Neural cell (in vitro differentiated cells): ENCODE results near the gene DOK7. TPM values are rescaled to one million over a fixed set of nuclear protein-coding genes. Genes with fewer than 3 reads are reported as not detected.

Source experiments
- H2AFZ ChIP-seq: fragments of 200-600, 300-800 bp; sonication (generic), shearing (Covaris generic); 2 replicates; pipeline ENCODE4 v1.6.0; 2014; ENCODE audit warnings: low read depth, mild to moderate bottlenecking, antibody characterized with exemption, low read length, moderate library complexity
- H3F3A ChIP-seq: fragments of 200-600 bp; shearing (Covaris generic); 2 replicates; pipeline ENCODE4 v1.6.1; 2016; ENCODE audit warnings: mild to moderate bottlenecking, moderate library complexity, mixed read lengths, antibody characterized with exemption, low read length; ENCODE audit not compliant: insufficient read depth, poor library complexity, severe bottlenecking
- H3K27ac ChIP-seq: fragments of 200-600, 300-800 bp; sonication (generic), shearing (Covaris generic); 2 replicates; pipeline ENCODE4 v1.5.1; 2014; ENCODE audit warnings: mild to moderate bottlenecking, low read length, moderate library complexity
- H3K27me3 ChIP-seq: fragments of 300-800, 200-600 bp; sonication (generic), shearing (Covaris generic); 2 replicates; pipeline ENCODE4 v1.6.0; 2014; ENCODE audit warnings: mild to moderate bottlenecking, low read depth, low read length, moderate library complexity; ENCODE audit not compliant: insufficient read depth
- H3K36me3 ChIP-seq: fragments of 300-800, 200-600 bp; sonication (generic), shearing (Covaris generic); 2 replicates; pipeline ENCODE4 v1.5.1; 2014; ENCODE audit warnings: mild to moderate bottlenecking, antibody characterized with exemption, low read length, moderate library complexity; ENCODE audit not compliant: insufficient read depth
- H3K4me2 ChIP-seq: fragments of 300-800, 200-600 bp; sonication (generic), shearing (Covaris generic); 2 replicates; pipeline ENCODE4 v1.6.0; 2014; ENCODE audit warnings: mild to moderate bottlenecking, low read length
- H3K4me3 ChIP-seq: fragments of 300-800, 200-600 bp; sonication (generic), shearing (Covaris generic); 2 replicates; pipeline ENCODE4 v1.5.1; 2014; ENCODE audit warnings: mild to moderate bottlenecking, low read length, moderate library complexity
- H3K79me2 ChIP-seq: fragments of 200-600 bp; shearing (Covaris generic); replicated peaks from 2 replicates; pipeline ENCODE4 v1.6.0; 2014; ENCODE audit warnings: mild to moderate bottlenecking, low read length, moderate library complexity; ENCODE audit not compliant: insufficient read depth
- H3K9ac ChIP-seq: fragments of 300-800, 200-600 bp; sonication (generic), shearing (Covaris generic); 2 replicates; pipeline ENCODE4 v1.6.1; 2016; ENCODE audit warnings: mild to moderate bottlenecking, low read length, mixed read lengths
- H3K9me2 ChIP-seq: fragments of 200-600 bp; shearing (Covaris generic); 2 replicates; pipeline ENCODE4 v1.6.1; 2016; ENCODE audit warnings: mild to moderate bottlenecking, low read length, mixed read lengths; ENCODE audit not compliant: insufficient read depth
- H3K9me3 ChIP-seq: fragments of 200-600, 300-800 bp; sonication (generic), shearing (Covaris generic); 2 replicates; pipeline ENCODE4 v1.6.1; 2016; ENCODE audit warnings: mild to moderate bottlenecking, mixed run types, low read length, moderate library complexity, mixed read lengths
- H4K20me1 ChIP-seq: fragments of 200-600 bp; shearing (Covaris generic); 2 replicates; pipeline ENCODE4 v1.6.1; 2016; ENCODE audit warnings: mild to moderate bottlenecking, mixed run types; ENCODE audit not compliant: insufficient read depth
- EP300 ChIP-seq: fragments of 450-650 bp; conservative IDR thresholded peaks from 2 replicates; pipeline ENCODE4 v1.6.1; 2014; ENCODE audit warnings: antibody characterized with exemption, mild to moderate bottlenecking, moderate library complexity; ENCODE audit not compliant: poor library complexity, severe bottlenecking
- EZH2 ChIP-seq: fragments of 200-600, 300-800 bp; shearing (Covaris generic), sonication (generic); IDR thresholded peaks from 2 replicates; pipeline ENCODE4 v1.6.1; 2014; ENCODE audit warnings: antibody characterized with exemption, low read length, borderline replicate concordance, mild to moderate bottlenecking; ENCODE audit not compliant: insufficient read depth, poor library complexity, severe bottlenecking
- MXI1 ChIP-seq: fragments of 450-650 bp; conservative IDR thresholded peaks from 2 replicates; pipeline ENCODE4 v1.6.1; 2014; ENCODE audit warnings: antibody characterized with exemption, mild to moderate bottlenecking; ENCODE audit not compliant: poor library complexity, severe bottlenecking
- POLR2AphosphoS5 ChIP-seq: IDR thresholded peaks from 2 replicates; pipeline ENCODE4 v1.6.1; 2012
- RAD21 ChIP-seq: fragments of 450-650 bp; conservative IDR thresholded peaks from 2 replicates; pipeline ENCODE4 v1.6.1; 2014; ENCODE audit warnings: antibody characterized with exemption, mild to moderate bottlenecking, moderate library complexity
- SMC3 ChIP-seq: fragments of 450-650 bp; conservative IDR thresholded peaks from 2 replicates; pipeline ENCODE4 v1.6.1; 2014; ENCODE audit warnings: antibody characterized with exemption, mild to moderate bottlenecking, moderate library complexity; ENCODE audit not compliant: poor library complexity
- TAF1 ChIP-seq: IDR thresholded peaks from 2 replicates; pipeline ENCODE4 v1.6.1; 2012; ENCODE audit warnings: low read depth
- polyA plus RNA-seq: library from polyadenylated mRNA; depleted of rRNA; stranded (reverse); fragments of >200 nt; gene quantifications from 2 replicates; pipeline ENCODE4 v1.2.3, GENCODE V29; 2014
- TF ChIP-seq, protein P1 (sequence below): fragments of 450-650 bp; IDR thresholded peaks from 2 replicates; pipeline ENCODE4 v1.5.1; 2014; ENCODE audit warnings: antibody characterized with exemption, mild to moderate bottlenecking, moderate library complexity; ENCODE audit not compliant: poor library complexity, severe bottlenecking
- TF ChIP-seq, protein P2 (sequence below): IDR thresholded peaks from 2 replicates; pipeline ENCODE4 v1.6.1; 2012; ENCODE audit warnings: borderline replicate concordance

Gene DOK7
- polyA plus RNA-seq, 1 donor from 2014 or later: 0.66 TPM

DNA sequence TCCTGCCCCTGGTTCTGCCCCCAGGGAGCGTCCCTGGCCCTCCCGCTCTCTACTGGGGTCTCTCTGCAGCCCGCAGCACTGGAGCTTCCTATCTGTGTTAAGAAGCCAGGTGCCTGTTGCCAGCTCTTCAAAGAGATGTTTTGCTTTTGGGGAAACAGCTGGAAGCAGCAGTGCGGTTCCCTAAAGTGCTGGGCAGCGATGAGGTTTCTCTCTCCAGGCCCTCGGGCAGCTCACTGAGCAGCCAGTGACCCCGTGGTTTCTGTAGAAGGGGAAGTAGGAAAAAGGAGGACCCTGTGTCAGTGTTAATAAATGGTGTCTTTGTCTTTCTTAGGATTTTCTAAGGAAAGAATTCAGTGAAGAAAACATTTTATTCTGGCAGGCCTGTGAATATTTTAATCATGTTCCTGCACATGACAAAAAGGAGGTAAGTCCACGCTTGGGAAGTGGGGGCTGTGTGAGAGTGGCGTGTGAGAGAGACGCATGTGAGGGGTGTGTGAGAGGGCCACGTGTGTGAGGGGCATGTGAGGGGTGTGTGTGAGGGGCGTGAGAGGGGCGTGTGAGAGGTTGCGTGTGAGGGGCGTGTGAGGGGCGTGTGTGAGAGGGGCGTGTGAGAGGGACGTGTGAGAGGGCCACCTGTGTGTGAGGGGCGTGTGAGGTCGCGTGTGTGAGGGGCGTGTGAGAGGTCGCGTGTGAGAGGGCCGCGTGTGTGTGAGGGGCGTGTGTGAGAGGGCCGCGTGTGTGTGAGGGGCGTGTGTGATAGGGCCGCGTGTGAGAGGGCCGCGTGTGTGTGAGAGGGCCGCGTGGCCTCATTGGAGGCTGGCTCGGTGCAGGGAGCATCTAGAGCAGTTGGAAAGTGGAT is 48.5 kb upstream of the DOK7 start:
- H3K27me3 ChIP-seq: no peaks in the 10 kb centered on the region
- no peaks in the 10 kb centered on the region for H3K9me3 ChIP-seq
- TF ChIP-seq, protein P1, sequence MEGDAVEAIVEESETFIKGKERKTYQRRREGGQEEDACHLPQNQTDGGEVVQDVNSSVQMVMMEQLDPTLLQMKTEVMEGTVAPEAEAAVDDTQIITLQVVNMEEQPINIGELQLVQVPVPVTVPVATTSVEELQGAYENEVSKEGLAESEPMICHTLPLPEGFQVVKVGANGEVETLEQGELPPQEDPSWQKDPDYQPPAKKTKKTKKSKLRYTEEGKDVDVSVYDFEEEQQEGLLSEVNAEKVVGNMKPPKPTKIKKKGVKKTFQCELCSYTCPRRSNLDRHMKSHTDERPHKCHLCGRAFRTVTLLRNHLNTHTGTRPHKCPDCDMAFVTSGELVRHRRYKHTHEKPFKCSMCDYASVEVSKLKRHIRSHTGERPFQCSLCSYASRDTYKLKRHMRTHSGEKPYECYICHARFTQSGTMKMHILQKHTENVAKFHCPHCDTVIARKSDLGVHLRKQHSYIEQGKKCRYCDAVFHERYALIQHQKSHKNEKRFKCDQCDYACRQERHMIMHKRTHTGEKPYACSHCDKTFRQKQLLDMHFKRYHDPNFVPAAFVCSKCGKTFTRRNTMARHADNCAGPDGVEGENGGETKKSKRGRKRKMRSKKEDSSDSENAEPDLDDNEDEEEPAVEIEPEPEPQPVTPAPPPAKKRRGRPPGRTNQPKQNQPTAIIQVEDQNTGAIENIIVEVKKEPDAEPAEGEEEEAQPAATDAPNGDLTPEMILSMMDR: no peak
- no peak for TF ChIP-seq EP300
- TF ChIP-seq RAD21: no peak
- TF ChIP-seq, protein P2, sequence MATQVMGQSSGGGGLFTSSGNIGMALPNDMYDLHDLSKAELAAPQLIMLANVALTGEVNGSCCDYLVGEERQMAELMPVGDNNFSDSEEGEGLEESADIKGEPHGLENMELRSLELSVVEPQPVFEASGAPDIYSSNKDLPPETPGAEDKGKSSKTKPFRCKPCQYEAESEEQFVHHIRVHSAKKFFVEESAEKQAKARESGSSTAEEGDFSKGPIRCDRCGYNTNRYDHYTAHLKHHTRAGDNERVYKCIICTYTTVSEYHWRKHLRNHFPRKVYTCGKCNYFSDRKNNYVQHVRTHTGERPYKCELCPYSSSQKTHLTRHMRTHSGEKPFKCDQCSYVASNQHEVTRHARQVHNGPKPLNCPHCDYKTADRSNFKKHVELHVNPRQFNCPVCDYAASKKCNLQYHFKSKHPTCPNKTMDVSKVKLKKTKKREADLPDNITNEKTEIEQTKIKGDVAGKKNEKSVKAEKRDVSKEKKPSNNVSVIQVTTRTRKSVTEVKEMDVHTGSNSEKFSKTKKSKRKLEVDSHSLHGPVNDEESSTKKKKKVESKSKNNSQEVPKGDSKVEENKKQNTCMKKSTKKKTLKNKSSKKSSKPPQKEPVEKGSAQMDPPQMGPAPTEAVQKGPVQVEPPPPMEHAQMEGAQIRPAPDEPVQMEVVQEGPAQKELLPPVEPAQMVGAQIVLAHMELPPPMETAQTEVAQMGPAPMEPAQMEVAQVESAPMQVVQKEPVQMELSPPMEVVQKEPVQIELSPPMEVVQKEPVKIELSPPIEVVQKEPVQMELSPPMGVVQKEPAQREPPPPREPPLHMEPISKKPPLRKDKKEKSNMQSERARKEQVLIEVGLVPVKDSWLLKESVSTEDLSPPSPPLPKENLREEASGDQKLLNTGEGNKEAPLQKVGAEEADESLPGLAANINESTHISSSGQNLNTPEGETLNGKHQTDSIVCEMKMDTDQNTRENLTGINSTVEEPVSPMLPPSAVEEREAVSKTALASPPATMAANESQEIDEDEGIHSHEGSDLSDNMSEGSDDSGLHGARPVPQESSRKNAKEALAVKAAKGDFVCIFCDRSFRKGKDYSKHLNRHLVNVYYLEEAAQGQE: no peak
- TF ChIP-seq POLR2AphosphoS5: no peak
- no peak for TF ChIP-seq TAF1
- no peak for TF ChIP-seq EZH2
- TF ChIP-seq SMC3: no peak
- TF ChIP-seq MXI1: no peak
- H3K27ac ChIP-seq: no peak overlapping the region
- H3K4me3 ChIP-seq: no peak overlapping the region
- H3K4me2 ChIP-seq: no peak overlapping the region
- no peak overlapping the region for H2AFZ ChIP-seq
- no peaks in the 10 kb centered on the region for H3K9me2 ChIP-seq
- no peaks in the 10 kb centered on the region for H3F3A ChIP-seq
- H3K36me3 ChIP-seq: peaks cover 4% of the 10 kb centered on the region
- no peaks in the 10 kb centered on the region for H4K20me1 ChIP-seq
- no peak overlapping the region for H3K9ac ChIP-seq
- no peaks in the 10 kb centered on the region for H3K79me2 ChIP-seq

DNA sequence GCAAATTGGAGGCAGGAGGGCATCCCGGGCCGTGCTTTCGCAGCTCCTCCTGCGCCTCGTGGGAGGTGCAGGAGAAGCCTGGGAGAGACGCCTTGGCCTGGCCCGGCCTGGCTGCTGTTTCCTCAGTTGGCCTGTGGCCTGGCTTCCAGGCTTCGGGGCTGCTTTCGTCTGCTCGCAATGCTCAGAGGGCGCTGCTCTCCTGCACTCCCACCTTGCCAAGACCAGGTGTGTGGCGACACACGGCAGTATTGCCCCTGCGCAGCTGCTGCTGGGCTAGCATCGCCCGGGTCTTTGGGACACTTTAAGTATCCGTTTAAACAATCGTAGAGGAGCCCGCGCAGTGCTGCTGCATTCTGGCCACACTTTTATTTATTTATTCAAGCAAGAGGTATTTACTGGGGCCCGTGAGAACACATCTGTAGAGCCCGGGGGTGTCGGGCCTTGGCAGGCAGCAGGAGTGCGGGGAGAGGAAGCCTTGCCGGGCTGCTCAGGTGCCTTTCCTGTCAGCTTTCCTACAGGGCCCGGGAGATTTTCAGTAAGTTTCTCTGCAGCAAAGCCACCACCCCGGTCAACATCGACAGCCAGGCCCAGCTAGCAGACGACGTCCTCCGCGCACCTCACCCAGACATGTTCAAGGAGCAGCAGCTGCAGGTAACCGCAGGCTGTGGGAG is 47.5 kb upstream of the DOK7 start:
- Histone ChIP-seq H3K9me3 (no peaks in the 10 kb centered on the region), H3K79me2 (no peaks in the 10 kb centered on the region), H3F3A (no peaks in the 10 kb centered on the region), H3K9me2 (no peaks in the 10 kb centered on the region), H3K36me3 (peaks cover 4% of the 10 kb centered on the region), H4K20me1 (no peaks in the 10 kb centered on the region), H3K4me2 (no peak overlapping the region), H3K27me3 (no peaks in the 10 kb centered on the region), H3K9ac (no peak overlapping the region), H3K27ac (no peak overlapping the region), H2AFZ (no peak overlapping the region), H3K4me3 (no peak overlapping the region)
- no peak for TF ChIP-seq SMC3
- TF ChIP-seq, protein P2: no peak
- no peak for TF ChIP-seq TAF1
- TF ChIP-seq, protein P1: no peak
- TF ChIP-seq EZH2: no peak
- TF ChIP-seq EP300: no peak
- TF ChIP-seq MXI1: no peak
- TF ChIP-seq POLR2AphosphoS5: no peak
- TF ChIP-seq RAD21: no peak
